SU-DHL-6 (cell line): Measurements from ENCODE around the gene MINK1.

Source experiments
- H2AFZ ChIP-seq: fragments of 200-600 bp; sonication (generic); 2 replicates; pipeline ENCODE4 v1.6.1; 2014; ENCODE audit warnings: low read depth, mild to moderate bottlenecking, moderate library complexity, mixed read lengths, antibody characterized with exemption, low read length; ENCODE audit not compliant: severe bottlenecking
- H3F3A ChIP-seq: fragments of 200-600 bp; shearing (Covaris generic); 2 replicates; pipeline ENCODE4 v1.6.0; 2016; ENCODE audit warnings: antibody characterized with exemption, mild to moderate bottlenecking; ENCODE audit not compliant: insufficient read depth
- H3K27ac ChIP-seq: fragments of 200-600 bp; sonication (generic); 2 replicates; pipeline ENCODE4 v1.5.1; 2016; ENCODE audit warnings: low read depth, mild to moderate bottlenecking, low read length, moderate library complexity, mixed read lengths
- H3K27me3 ChIP-seq: fragments of 200-600 bp; sonication (generic), shearing (Covaris generic); 2 replicates; pipeline ENCODE4 v1.6.0; 2014; ENCODE audit warnings: mild to moderate bottlenecking, low read length
- H3K36me3 ChIP-seq: fragments of 200-600 bp; sonication (generic); 2 replicates; pipeline ENCODE4 v1.6.1; 2014; ENCODE audit warnings: mild to moderate bottlenecking, low read length, mixed read lengths
- H3K4me2 ChIP-seq: fragments of 300-600, 200-600 bp; shearing (Covaris generic), sonication (generic); 2 replicates; pipeline ENCODE4 v1.6.0; 2014; ENCODE audit warnings: low read length, low read depth, mild to moderate bottlenecking; ENCODE audit not compliant: poor library complexity, severe bottlenecking
- H3K4me3 ChIP-seq: fragments of 200-600 bp; sonication (generic); 2 replicates; pipeline ENCODE4 v1.5.1; 2014; ENCODE audit warnings: antibody characterized with exemption, low read length, mild to moderate bottlenecking, mixed read lengths; ENCODE audit not compliant: insufficient read depth, poor library complexity, severe bottlenecking
- H3K79me2 ChIP-seq: fragments of 200-600 bp; sonication (generic); 2 replicates; pipeline ENCODE4 v1.6.1; 2014; ENCODE audit warnings: mild to moderate bottlenecking, low read length, moderate library complexity; ENCODE audit not compliant: insufficient read depth
- H3K9ac ChIP-seq: fragments of 200-600 bp; sonication (generic); 2 replicates; pipeline ENCODE4 v1.7.0; 2014; ENCODE audit warnings: mild to moderate bottlenecking, low read length
- H3K9me2 ChIP-seq: fragments of 200-600 bp; sonication (generic); replicated peaks from 2 replicates; pipeline ENCODE4 v1.6.1; 2014; ENCODE audit warnings: low read length; ENCODE audit not compliant: insufficient read depth
- H3K9me3 ChIP-seq: fragments of 200-600 bp; sonication (generic); 2 replicates; pipeline ENCODE4 v1.6.1; 2014; ENCODE audit warnings: low read length, mixed read lengths; ENCODE audit not compliant: insufficient read depth
- H4K20me1 ChIP-seq: fragments of 200-600 bp; sonication (generic); 2 replicates; pipeline ENCODE4 v1.6.1; 2014; ENCODE audit warnings: low read depth, mild to moderate bottlenecking, antibody characterized with exemption, low read length, moderate library complexity, mixed read lengths
- EZH2phosphoT487 ChIP-seq: fragments of 200-600 bp; sonication (generic), shearing (Covaris generic); conservative IDR thresholded peaks from 2 replicates; pipeline ENCODE4 v1.6.1; 2018; ENCODE audit warnings: mild to moderate bottlenecking, antibody characterized with exemption, low read length, moderate library complexity, mixed read lengths
- TF ChIP-seq, protein P1 (sequence below): fragments of 200-600 bp; sonication (generic); IDR thresholded peaks from one replicate; pipeline ENCODE4 v1.5.1; 2017; ENCODE audit warnings: antibody characterized with exemption, mild to moderate bottlenecking, low read length, moderate library complexity; ENCODE audit not compliant: insufficient read depth, poor library complexity, severe bottlenecking

Gene MINK1

GRCh38 chr17:4789701-4789950, 43.5 kb upstream of the MINK1 start:
- Histone ChIP-seq H2AFZ (peak overlapping the region; percentile 99), H3K79me2 (no peaks in the 10 kb centered on the region), H3K9me2 (no peaks in the 10 kb centered on the region), H3K4me2 (peak overlapping the region; percentile 75), H3K9ac (peak overlapping the region; percentile 60), H3K27me3 (no peaks in the 10 kb centered on the region), H3K4me3 (peak overlapping the region; percentile 60), H4K20me1 (no peaks in the 10 kb centered on the region), H3F3A (0 out of 2 replicates have a peak, but pooled peaks cover 4% of the 10 kb centered on the region), H3K36me3 (no peaks in the 10 kb centered on the region), H3K27ac (no peak overlapping the region), H3K9me3 (no peaks in the 10 kb centered on the region)
- TF ChIP-seq, protein P1, sequence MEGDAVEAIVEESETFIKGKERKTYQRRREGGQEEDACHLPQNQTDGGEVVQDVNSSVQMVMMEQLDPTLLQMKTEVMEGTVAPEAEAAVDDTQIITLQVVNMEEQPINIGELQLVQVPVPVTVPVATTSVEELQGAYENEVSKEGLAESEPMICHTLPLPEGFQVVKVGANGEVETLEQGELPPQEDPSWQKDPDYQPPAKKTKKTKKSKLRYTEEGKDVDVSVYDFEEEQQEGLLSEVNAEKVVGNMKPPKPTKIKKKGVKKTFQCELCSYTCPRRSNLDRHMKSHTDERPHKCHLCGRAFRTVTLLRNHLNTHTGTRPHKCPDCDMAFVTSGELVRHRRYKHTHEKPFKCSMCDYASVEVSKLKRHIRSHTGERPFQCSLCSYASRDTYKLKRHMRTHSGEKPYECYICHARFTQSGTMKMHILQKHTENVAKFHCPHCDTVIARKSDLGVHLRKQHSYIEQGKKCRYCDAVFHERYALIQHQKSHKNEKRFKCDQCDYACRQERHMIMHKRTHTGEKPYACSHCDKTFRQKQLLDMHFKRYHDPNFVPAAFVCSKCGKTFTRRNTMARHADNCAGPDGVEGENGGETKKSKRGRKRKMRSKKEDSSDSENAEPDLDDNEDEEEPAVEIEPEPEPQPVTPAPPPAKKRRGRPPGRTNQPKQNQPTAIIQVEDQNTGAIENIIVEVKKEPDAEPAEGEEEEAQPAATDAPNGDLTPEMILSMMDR = no peak
- TF ChIP-seq EZH2phosphoT487 = no peak

DNA sequence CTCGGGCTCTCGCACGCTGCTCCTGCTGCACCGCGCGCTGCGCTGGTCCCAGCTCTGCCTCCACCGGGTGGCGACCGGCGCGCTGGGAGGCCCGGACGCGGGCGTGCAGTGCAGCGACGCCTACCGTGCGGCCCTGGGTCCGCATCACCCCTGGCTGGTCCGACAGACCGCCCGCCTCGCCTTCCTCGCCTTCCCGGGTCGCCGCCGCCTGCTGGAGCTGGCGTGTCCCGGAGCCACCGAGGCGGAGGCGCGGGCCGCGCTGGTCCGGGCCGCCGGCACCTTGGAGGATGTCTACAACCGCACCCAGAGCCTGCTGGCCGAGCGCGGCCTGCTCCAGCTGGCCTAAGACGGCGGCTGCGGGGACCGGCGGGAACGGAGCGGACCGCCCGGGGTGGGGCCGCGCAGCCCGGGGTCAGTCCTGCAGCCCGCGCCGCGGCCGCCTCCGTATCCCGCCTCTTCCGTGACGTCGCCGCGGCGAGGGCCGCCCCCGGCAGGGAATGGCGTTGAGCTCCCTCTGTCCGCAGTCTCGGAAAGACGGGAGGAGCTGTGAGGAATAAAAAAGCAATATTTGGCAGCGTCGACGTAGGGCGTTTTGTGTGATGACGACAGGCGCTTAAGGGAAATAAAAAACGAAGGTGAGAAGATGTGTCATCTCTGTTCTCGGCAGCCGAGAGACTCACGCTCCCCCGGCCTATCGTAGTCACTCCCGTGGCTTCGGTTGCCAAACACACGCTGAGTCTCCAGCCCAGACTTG, 43.0 kb upstream of the MINK1 start:
- Histone ChIP-seq H3K9me3 (no peaks in the 10 kb centered on the region), H4K20me1 (no peaks in the 10 kb centered on the region), H3F3A (0 out of 2 replicates have a peak, but pooled peaks cover 5% of the 10 kb centered on the region), H3K79me2 (no peaks in the 10 kb centered on the region), H3K27me3 (no peaks in the 10 kb centered on the region), H3K9me2 (no peaks in the 10 kb centered on the region), H2AFZ (peak overlapping the region; percentile 99), H3K4me2 (peak overlapping the region; percentile 75), H3K27ac (no peak overlapping the region), H3K9ac (peak overlapping the region; percentile 60), H3K36me3 (no peaks in the 10 kb centered on the region), H3K4me3 (peak overlapping the region; percentile 60)
- TF ChIP-seq, protein P1 = peak; percentile 66
- TF ChIP-seq EZH2phosphoT487 = no peak

DNA sequence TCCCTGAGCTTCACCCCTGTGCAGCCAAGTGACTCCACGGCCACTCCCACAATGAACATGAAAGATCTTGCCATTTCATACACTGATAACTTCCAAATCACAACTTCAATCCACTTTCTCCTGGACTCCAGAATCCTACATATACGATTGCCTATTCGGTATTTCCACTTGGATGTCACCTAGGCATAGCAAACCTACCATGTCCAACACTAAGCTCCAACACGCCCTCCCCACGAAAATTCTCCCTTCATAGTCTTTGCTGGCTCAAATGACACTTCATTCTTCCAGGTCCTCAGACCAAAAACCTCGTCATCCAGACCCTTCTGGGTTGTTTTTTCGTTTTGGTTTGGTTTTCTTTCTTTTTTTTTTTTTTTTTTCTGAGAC, 42.4 kb upstream of the MINK1 start:
- H2AFZ ChIP-seq = peak overlapping the region; percentile 99
- peak overlapping the region; percentile 75 for H3K4me2 ChIP-seq
- H3K36me3 ChIP-seq = no peaks in the 10 kb centered on the region
- no peaks in the 10 kb centered on the region for H4K20me1 ChIP-seq
- H3K4me3 ChIP-seq = no peak overlapping the region
- H3F3A ChIP-seq = 0 out of 2 replicates have a peak, but pooled peaks cover 9% of the 10 kb centered on the region
- H3K9me2 ChIP-seq = no peaks in the 10 kb centered on the region
- TF ChIP-seq, protein P1 = no peak
- TF ChIP-seq EZH2phosphoT487 = no peak
- H3K9ac ChIP-seq = peak overlapping the region; percentile 60; the same call in 1 of the 2 replicates
- no peaks in the 10 kb centered on the region for H3K79me2 ChIP-seq
- H3K27me3 ChIP-seq = no peaks in the 10 kb centered on the region
- H3K9me3 ChIP-seq = no peaks in the 10 kb centered on the region
- no peak overlapping the region for H3K27ac ChIP-seq
